Psoas muscle (tissue), 8 donors: Measurements from ENCODE around the gene MAPKAP1. TPM values are rescaled to one million over a fixed set of nuclear protein-coding genes. Genes with fewer than 3 reads are reported as not detected.

Source experiments
- ATAC-seq, 4 donors: fragments of 200-7000 bp; cut with Tn5 transposase; one replicate each; pipeline ENCODE4 v1.9.1; 2020; ENCODE audit warnings: moderate library complexity in 3 of 4, mild to moderate bottlenecking in 2 of 4
- DNase-seq, 2 donors: peaks; one replicate each; pipeline ENCODE4 v3.0.0-alpha.2; 2020
- H3K27ac ChIP-seq: fragments of 200-600 bp; one replicate; pipeline ENCODE4 v1.8.0; 2022
- H3K27me3 ChIP-seq, 3 donors: fragments of 200-600 bp in 1 of 3; one replicate each; pipeline versions ENCODE4 v1.6.1 to v1.8.0; 2013 to 2022; ENCODE audit warnings: low read length in 2 of 3, mild to moderate bottlenecking in 2 of 3, moderate library complexity in 1 of 3; ENCODE audit not compliant: insufficient read depth in 3 of 3
- H3K36me3 ChIP-seq, 2 donors: fragments of 200-600 bp in 1 of 2; one replicate each; pipeline versions ENCODE4 v1.6.1 to v1.8.0; 2013 to 2022; ENCODE audit warnings: low read depth in 1 of 2, mild to moderate bottlenecking in 1 of 2, moderate library complexity in 1 of 2; ENCODE audit not compliant: insufficient read depth in 1 of 2
- H3K4me1 ChIP-seq: fragments of 200-600 bp; one replicate; pipeline ENCODE4 v1.8.0; 2022
- H3K4me3 ChIP-seq: fragments of 200-600 bp; one replicate; pipeline ENCODE4 v1.8.0; 2022; ENCODE audit warnings: mild to moderate bottlenecking
- H3K9me3 ChIP-seq: fragments of 200-600 bp; one replicate; pipeline ENCODE4 v1.8.0; 2022
- CTCF ChIP-seq: fragments of 200-600 bp; IDR thresholded peaks from one replicate; pipeline ENCODE4 v1.8.0; 2022; ENCODE audit warnings: antibody characterized with exemption
- WGBS, 3 donors: extraction: QIAGEN DNeasy Blood & Tissue Kit; methylation state at CpG; one replicate each; pipeline versions ENCODE4 v1.1.6 to v1.1.7; 2013; 5-methylcytosine and 5-hydroxymethylcytosine counted together
- intact Hi-C, 2 donors: fragments of 100-400 bp; cut with DNase I; formaldehyde crosslinking; loops; one replicate each; pipeline versions ENCODE4 v1.11.0 to v1.14.2; 2022
- polyA plus RNA-seq, 3 donors: library from polyadenylated mRNA; stranded (reverse); fragments of 200-250 nt; gene quantifications; one replicate each; pipeline ENCODE4 v1.2.3, GENCODE V29; 2013
- total RNA-seq, 4 donors: library from RNA; stranded (reverse); fragmentation: NEBNext Ultra II Directional in 2 of 4; extraction: Animal tissue kit (Norgen Biotek cat#: 25700) in 2 of 4; gene quantifications; one replicate each; pipeline versions ENCODE4 v1.2.1 to v1.2.4, GENCODE V29; 2021 to 2023
- donor health status: healthy with polysubstance abuse.
- donor health status: DM: no; HTN: no; CAD: no; lungs with moderate emphysema.
- donor health status: Bipolar disorder and iron deficiency.
- donor health status: healthy.
- donor health status: DM: yes; HTN: yes; CAD: no.
- donor health status: DM: no; HTN: no; CAD: no.
- donor health status: DM: no; HTN: no; CAD: no.
- donor health status: DM: yes; HTN: yes; CAD: no.

Gene MAPKAP1
- total and polyA plus RNA-seq, 7 donors = 64.2 to 124 (median 90.4) TPM

- 88 to 92% (median 88%) methylated on average over 9 of the region's 9 CpGs for WGBS, 3 donors
- no peak for TF ChIP-seq CTCF
- Histone ChIP-seq H3K4me3 (no peak overlapping the region), H3K27ac (no peak overlapping the region), H3K27me3 (no peaks in the 10 kb centered on the region), H3K4me1 (no peaks in the 10 kb centered on the region), H3K36me3 (no peaks in the 10 kb centered on the region), H3K9me3 (no peaks in the 10 kb centered on the region)
- intact Hi-C loops = no loop called here
- ATAC-seq = no peak
- no peak for DNase-seq
These were observed 179.5 kb downstream of the MAPKAP1 start for GRCh38 chr9:125527471-125528002.

- H3K9me3 ChIP-seq = no peaks in the 10 kb centered on the region
- no peak overlapping the region for H3K27ac ChIP-seq
- H3K36me3 ChIP-seq = no peaks in the 10 kb centered on the region
- H3K27me3 ChIP-seq = no peaks in the 10 kb centered on the region
- H3K4me1 ChIP-seq = no peaks in the 10 kb centered on the region
- intact Hi-C loops = no loop called here
- DNase-seq = no peak
- H3K4me3 ChIP-seq = no peak overlapping the region
- WGBS, 3 donors = 65% methylated on average over 6 of the region's 6 CpGs
- no peak for TF ChIP-seq CTCF
- no peak for ATAC-seq
These were observed 180.9 kb downstream of the MAPKAP1 start for GRCh38 chr9:125525921-125526631.

GRCh38 chr9:125524583-125525355 lies 182.2 kb downstream of the MAPKAP1 start:
- no peaks in the 10 kb centered on the region for H3K4me1 ChIP-seq
- intact Hi-C loops = no loop called here

GRCh38 chr9:125523681-125524080 lies 183.3 kb downstream of the MAPKAP1 start:
- intact Hi-C loops = no loop called here
- H3K4me1 ChIP-seq = no peaks in the 10 kb centered on the region
- no peaks in the 10 kb centered on the region for H3K27me3 ChIP-seq
- no peaks in the 10 kb centered on the region for H3K9me3 ChIP-seq
- no peak overlapping the region for H3K4me3 ChIP-seq
- ATAC-seq = no peak
- no peaks in the 10 kb centered on the region for H3K36me3 ChIP-seq
- no peak for DNase-seq
- TF ChIP-seq CTCF = no peak
- WGBS, 3 donors = 97 to 100% (median 99%) methylated on average over 3 of the region's 3 CpGs
- no peak overlapping the region for H3K27ac ChIP-seq

More at GRCh38 chr9:125524583-125525355, 182.2 kb downstream of the MAPKAP1 start:
- H3K36me3 ChIP-seq = no peaks in the 10 kb centered on the region
- no peak overlapping the region for H3K27ac ChIP-seq
- TF ChIP-seq CTCF = no peak
- no peaks in the 10 kb centered on the region for H3K27me3 ChIP-seq
- 84 to 94% (median 90%) methylated on average over 6 of the region's 6 CpGs for WGBS, 3 donors
- no peaks in the 10 kb centered on the region for H3K9me3 ChIP-seq
- no peak for ATAC-seq
- H3K4me3 ChIP-seq = no peak overlapping the region
- no peak for DNase-seq
